Frontal cortex (tissue), 4 donors: ENCODE data around the gene C11orf98. TPM values are rescaled to one million over a fixed set of nuclear protein-coding genes. Genes with fewer than 3 reads are reported as not detected.
"Not testable (repeated sequence)": the region's sequence is repeated elsewhere in the genome, so short reads cannot be mapped to it uniquely, and the experiment has no call there.

Experiments
- DNase-seq, 2 donors: peaks; one replicate each; pipeline ENCODE4 v3.0.0; 2012; ENCODE audit warnings: low spot score in 2 of 2
- FAIRE-seq: peaks from 2 replicates; lab custom pipeline; 2012; peaks lifted over from hg19 to GRCh38; lab: Jason Lieb, UNC
- total RNA-seq: library from RNA; depleted of rRNA; stranded (reverse); fragments of >200 nt; gene quantifications from one replicate; pipeline ENCODE4 v1.2.3, GENCODE V29; 2014
- donor health status: control.
- donor health status: control.
- donor health status: control.

C11orf98 gene
- total RNA-seq, 1 donor from 2014 or later: 25.3 TPM

- DNase-seq: no peak
- no peak for FAIRE-seq
These were observed 8.1 kb downstream of the C11orf98 start for GRCh38 chr11:62656796-62657429.

GRCh38 chr11:62654297-62654696 is 10.7 kb downstream of the C11orf98 start:
- FAIRE-seq (no peak), DNase-seq (no peak)

- no peak for DNase-seq
- no peak for FAIRE-seq
These were observed 12.6 kb downstream of the C11orf98 start for GRCh38 chr11:62652161-62653006.

- DNase-seq, FAIRE-seq: not testable (repeated sequence)
These were observed 14.7 kb downstream of the C11orf98 start for GRCh38 chr11:62650283-62650682.

GRCh38 chr11:62649486-62649885 is 15.5 kb downstream of the C11orf98 start:
- no peak for DNase-seq
- FAIRE-seq: no peak

- no peak for FAIRE-seq
- no peak for DNase-seq
These were observed 16.0 kb downstream of the C11orf98 start for GRCh38 chr11:62648967-62649364.

GRCh38 chr11:62648185-62648966 is 16.6 kb downstream of the C11orf98 start:
- FAIRE-seq: no peak

GRCh38 chr11:62647609-62648005 is 17.4 kb downstream of the C11orf98 start:
- DNase-seq: no peak
- FAIRE-seq: no peak

More at GRCh38 chr11:62648185-62648966, 16.6 kb downstream of the C11orf98 start:
- no peak for DNase-seq

GRCh38 chr11:62646825-62647608 is 18.0 kb downstream of the C11orf98 start:
- no peak for DNase-seq
- FAIRE-seq: no peak

GRCh38 chr11:62645946-62646824 is 18.8 kb downstream of the C11orf98 start, which contains the start of gene GANAB:
Gene GANAB, minus strand, starts transcription at chr11:62646613. Its CDS starts 14 bp downstream, at chr11:62646599.
- peak; percentile 55 for FAIRE-seq
- peak; percentile 99 to 100 for DNase-seq

GRCh38 chr11:62645671-62645945 is 19.4 kb downstream of the C11orf98 start:
- DNase-seq (no peak), FAIRE-seq (no peak)

GRCh38 chr11:62644220-62644619 is 20.8 kb downstream of the C11orf98 start:
- DNase-seq (no peak), FAIRE-seq (no peak)

GRCh38 chr11:62632492-62632891 is 32.5 kb downstream of the C11orf98 start:
- DNase-seq (no peak), FAIRE-seq (no peak)

GRCh38 chr11:62627713-62628112 is 37.3 kb downstream of the C11orf98 start:
- DNase-seq (no peak), FAIRE-seq (no peak)

GRCh38 chr11:62622476-62623089 is 42.4 kb downstream of the C11orf98 start:
- DNase-seq (no peak), FAIRE-seq (no peak)

GRCh38 chr11:62621567-62622470 is 43.2 kb downstream of the C11orf98 start, which contains the start of gene B3GAT3:
Gene B3GAT3, minus strand, starts transcription at chr11:62621986. Its CDS starts 39 bp downstream, at chr11:62621947.
- peak; percentile 99 for DNase-seq
- FAIRE-seq: no peak

- FAIRE-seq (no peak), DNase-seq (no peak)
These were observed 43.9 kb downstream of the C11orf98 start for GRCh38 chr11:62621027-62621566.
